Superior temporal gyrus (tissue), 1 donor: Measurements from ENCODE around the gene ATP6V0B.

Source experiments
- DNase-seq: peaks from one replicate; pipeline ENCODE4 v3.0.0-alpha.2; 2016; ENCODE audit errors: extremely low spot score

Gene ATP6V0B

GRCh38 chr1:43974443-43975248 is at the start of gene ATP6V0B:
Gene ATP6V0B (plus strand): TSS chr1:43974960. CDS start chr1:43975041, 81 bp downstream.
- DNase-seq = peak; percentile 98

- no peak for DNase-seq
Observed at GRCh38 chr1:43925846-43926245, 48.9 kb upstream of the ATP6V0B start.

GRCh38 chr1:43930168-43930948 is 44.4 kb upstream of the ATP6V0B start:
- DNase-seq = no peak

- DNase-seq = no peak
Observed at GRCh38 chr1:43930949-43931275, 43.8 kb upstream of the ATP6V0B start.

- no peak for DNase-seq
Observed at GRCh38 chr1:43931711-43932660, 42.8 kb upstream of the ATP6V0B start.

GRCh38 chr1:43932786-43933385 is 41.9 kb upstream of the ATP6V0B start:
- DNase-seq = no peak

- DNase-seq = no peak
Observed at GRCh38 chr1:43933386-43934100, 41.2 kb upstream of the ATP6V0B start, which contains the start of gene ARTN. Gene ARTN (plus strand): TSS chr1:43933801. CDS start chr1:43935657, 1,856 bp downstream.

GRCh38 chr1:43934101-43934985 is 40.4 kb upstream of the ATP6V0B start:
- DNase-seq = peak; percentile 77

- no peak for DNase-seq
Observed at GRCh38 chr1:43934986-43935324, 39.8 kb upstream of the ATP6V0B start.

- no peak for DNase-seq
Observed at GRCh38 chr1:43935711-43936427, 38.9 kb upstream of the ATP6V0B start.

- DNase-seq = no peak
Observed at GRCh38 chr1:43936431-43937151, 38.2 kb upstream of the ATP6V0B start.

GRCh38 chr1:43937179-43937865 is 37.4 kb upstream of the ATP6V0B start:
- DNase-seq = no peak

GRCh38 chr1:43938383-43938782 is 36.4 kb upstream of the ATP6V0B start:
- DNase-seq = no peak

- DNase-seq = no peak
Observed at GRCh38 chr1:43938892-43939587, 35.7 kb upstream of the ATP6V0B start.

- no peak for DNase-seq
Observed at GRCh38 chr1:43942411-43942810, 32.3 kb upstream of the ATP6V0B start.

GRCh38 chr1:43944860-43945259 is 29.9 kb upstream of the ATP6V0B start:
- no peak for DNase-seq

GRCh38 chr1:43945674-43946235 is 29.0 kb upstream of the ATP6V0B start:
- DNase-seq = peak; percentile 50
